ENCODE measurements around the gene GRM1.

GRM1 gene

DNA sequence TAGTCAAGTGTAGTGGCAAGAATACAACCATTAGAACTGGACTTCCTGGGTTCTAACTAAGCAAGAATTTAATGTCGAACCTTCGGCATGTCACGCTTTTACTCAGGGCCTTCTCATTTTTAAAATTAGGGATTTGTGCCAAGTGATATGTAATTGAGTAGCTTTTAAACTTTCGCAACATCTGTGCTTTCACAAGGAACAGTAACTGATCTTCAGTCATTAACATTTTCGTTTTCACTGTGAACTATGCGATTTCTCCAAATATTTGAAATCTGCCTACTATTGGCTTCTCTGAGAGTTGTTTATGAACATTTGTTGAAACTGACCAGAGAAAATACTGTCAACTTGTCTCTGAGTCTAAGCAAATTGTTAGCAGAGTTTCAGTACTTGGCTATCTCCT lies 27.6 kb downstream of the GRM1 start:
- no peaks in the 10 kb centered on the region for H3K36me3 Mint-ChIP-seq (ENCODE audit: insufficient read depth)
- peaks cover 0 to 10% of the 10 kb centered on the region in 2 donors for H3K27me3 Mint-ChIP-seq
- H3K4me1 Mint-ChIP-seq (ENCODE audit: low read depth in 2 of 2), result no peaks in the 10 kb centered on the region
- no peak overlapping the region for H3K27ac Mint-ChIP-seq
- DNase-seq, result no peak
- no peak overlapping the region for H3K4me3 Mint-ChIP-seq
- H3K9me3 Mint-ChIP-seq, result peaks cover 0 to 2% of the 10 kb centered on the region in 2 donors
- no peak for ATAC-seq (replicated peaks)

GRCh38 chr6:146065690-146066089 lies 36.8 kb downstream of the GRM1 start:
- Mint-ChIP-seq H3K9me3 (peaks cover 0 to 6% of the 10 kb centered on the region in 2 donors), H3K27ac (no peak overlapping the region), H3K27me3 (peaks cover 0 to 15% of the 10 kb centered on the region in 2 donors), H3K4me3 (no peak overlapping the region), H3K4me1 (ENCODE audit: low read depth in 2 of 2) (no peaks in the 10 kb centered on the region), H3K36me3 (ENCODE audit: insufficient read depth) (no peaks in the 10 kb centered on the region)
- no peak for DNase-seq
- no peak for ATAC-seq (replicated peaks)

- no peaks in the 10 kb centered on the region for H3K4me1 Mint-ChIP-seq (ENCODE audit: low read depth in 2 of 2)
- H3K36me3 Mint-ChIP-seq (ENCODE audit: insufficient read depth), result no peaks in the 10 kb centered on the region
- ATAC-seq (replicated peaks) (no peak), DNase-seq (no peak)
- H3K4me3 Mint-ChIP-seq, result no peak overlapping the region
- peaks cover 7 to 15% of the 10 kb centered on the region in 2 donors for H3K27me3 Mint-ChIP-seq
- peaks cover 0 to 6% of the 10 kb centered on the region in 2 donors for H3K9me3 Mint-ChIP-seq
- no peak overlapping the region for H3K27ac Mint-ChIP-seq
Measured at GRCh38 chr6:146066506-146066905, 37.6 kb downstream of the GRM1 start.

GRCh38 chr6:146071781-146072180 lies 42.9 kb downstream of the GRM1 start:
- Mint-ChIP-seq H3K4me1 (ENCODE audit: low read depth in 2 of 2) (no peaks in the 10 kb centered on the region), H3K4me3 (no peak overlapping the region), H3K9me3 (no peaks in the 10 kb centered on the region), H3K27ac (no peak overlapping the region), H3K27me3 (peaks cover 0 to 14% of the 10 kb centered on the region in 2 donors), H3K36me3 (ENCODE audit: insufficient read depth) (no peaks in the 10 kb centered on the region)
- no peak for ATAC-seq (replicated peaks)
- no peak for DNase-seq

DNA sequence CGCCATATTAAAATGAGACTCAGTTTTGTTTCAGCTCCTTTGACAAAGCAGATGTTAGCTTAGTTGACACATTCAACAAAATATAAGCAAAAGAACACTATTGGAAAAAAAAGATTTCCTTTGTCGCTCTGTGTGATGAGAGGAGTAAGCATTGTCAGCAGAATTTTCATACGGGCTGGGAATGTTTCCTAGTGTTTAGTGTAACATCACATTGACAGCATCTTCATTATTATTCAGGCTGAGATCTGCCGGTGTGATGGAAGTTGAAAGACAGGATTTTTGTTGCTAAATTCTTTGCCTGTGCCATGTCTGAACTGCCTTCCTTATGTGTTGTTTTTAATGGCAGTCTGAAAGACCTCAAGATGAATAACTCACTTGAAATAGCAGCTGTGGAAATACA lies 49.1 kb downstream of the GRM1 start:
- Mint-ChIP-seq H3K36me3 (ENCODE audit: insufficient read depth) (no peaks in the 10 kb centered on the region), H3K4me1 (ENCODE audit: low read depth in 2 of 2) (no peaks in the 10 kb centered on the region), H3K4me3 (no peak overlapping the region)

GRCh38 chr6:146087386-146087785 lies 58.5 kb downstream of the GRM1 start:
- no peaks in the 10 kb centered on the region for H3K9me3 Mint-ChIP-seq

More for the DNA sequence above, 49.1 kb downstream of the GRM1 start:
- ATAC-seq (replicated peaks) (no peak), DNase-seq (no peak)
- Mint-ChIP-seq H3K27ac (no peak overlapping the region), H3K27me3 (peaks cover 0 to 7% of the 10 kb centered on the region in 2 donors), H3K9me3 (no peaks in the 10 kb centered on the region)

GRCh38 chr6:146090474-146090873 lies 61.6 kb downstream of the GRM1 start:
- no peak overlapping the region for H3K27ac Mint-ChIP-seq
- ATAC-seq (replicated peaks) (no peak), DNase-seq (no peak)
- peaks cover 0 to 6% of the 10 kb centered on the region in 2 donors for H3K27me3 Mint-ChIP-seq
- no peaks in the 10 kb centered on the region for H3K36me3 Mint-ChIP-seq (ENCODE audit: insufficient read depth)
- H3K4me3 Mint-ChIP-seq, result no peak overlapping the region
- no peaks in the 10 kb centered on the region for H3K4me1 Mint-ChIP-seq (ENCODE audit: low read depth in 2 of 2)
- H3K9me3 Mint-ChIP-seq, result no peaks in the 10 kb centered on the region

More at GRCh38 chr6:146087386-146087785, 58.5 kb downstream of the GRM1 start:
- no peaks in the 10 kb centered on the region for H3K36me3 Mint-ChIP-seq (ENCODE audit: insufficient read depth)
- H3K27me3 Mint-ChIP-seq, result peaks cover 6% of the 10 kb centered on the region in 2 donors
- H3K4me3 Mint-ChIP-seq, result no peak overlapping the region
- no peak for ATAC-seq (replicated peaks)
- no peak overlapping the region for H3K27ac Mint-ChIP-seq
- no peaks in the 10 kb centered on the region for H3K4me1 Mint-ChIP-seq (ENCODE audit: low read depth in 2 of 2)
- no peak for DNase-seq

DNA sequence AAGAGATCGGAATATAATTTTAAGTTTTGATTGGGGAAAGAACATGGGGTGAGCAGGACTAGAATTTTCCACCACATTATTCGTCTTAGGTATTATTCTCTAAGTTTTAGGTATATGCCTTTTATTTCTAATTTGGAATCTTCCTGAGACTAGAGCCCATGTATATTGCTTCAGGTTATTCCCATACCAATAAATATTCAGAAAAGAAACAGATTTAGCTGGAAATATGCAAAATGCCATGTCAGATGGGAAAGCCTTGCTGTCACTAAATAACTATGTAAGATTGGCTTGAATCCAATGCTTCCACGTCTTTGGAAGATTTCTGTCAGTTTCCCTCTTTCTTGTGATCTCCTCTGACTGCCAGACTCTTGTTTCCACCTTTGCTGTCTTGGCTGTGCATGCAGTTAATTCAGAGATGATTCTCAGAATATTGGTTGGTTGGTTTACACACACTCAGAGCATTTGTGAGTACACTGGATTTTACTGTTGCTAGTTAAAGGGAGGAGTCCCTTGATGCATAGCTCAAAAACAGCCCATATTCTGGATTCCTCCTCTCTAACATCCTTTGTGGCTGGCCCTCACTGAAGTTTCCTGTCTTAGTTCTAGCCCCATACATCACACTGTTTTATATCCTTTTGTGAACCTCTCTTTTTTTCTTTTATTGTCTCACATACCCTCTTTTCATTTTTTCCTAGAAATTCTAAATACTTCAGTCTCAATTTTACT lies 64.3 kb downstream of the GRM1 start:
- no peaks in the 10 kb centered on the region for H3K9me3 Mint-ChIP-seq
- H3K36me3 Mint-ChIP-seq (ENCODE audit: insufficient read depth), result no peaks in the 10 kb centered on the region
- peaks cover 0 to 6% of the 10 kb centered on the region in 2 donors for H3K27me3 Mint-ChIP-seq
- H3K27ac Mint-ChIP-seq, result no peak overlapping the region
- H3K4me3 Mint-ChIP-seq, result no peak overlapping the region
- no peaks in the 10 kb centered on the region for H3K4me1 Mint-ChIP-seq (ENCODE audit: low read depth in 2 of 2)
- no peak for DNase-seq
- no peak for ATAC-seq (replicated peaks)

DNA sequence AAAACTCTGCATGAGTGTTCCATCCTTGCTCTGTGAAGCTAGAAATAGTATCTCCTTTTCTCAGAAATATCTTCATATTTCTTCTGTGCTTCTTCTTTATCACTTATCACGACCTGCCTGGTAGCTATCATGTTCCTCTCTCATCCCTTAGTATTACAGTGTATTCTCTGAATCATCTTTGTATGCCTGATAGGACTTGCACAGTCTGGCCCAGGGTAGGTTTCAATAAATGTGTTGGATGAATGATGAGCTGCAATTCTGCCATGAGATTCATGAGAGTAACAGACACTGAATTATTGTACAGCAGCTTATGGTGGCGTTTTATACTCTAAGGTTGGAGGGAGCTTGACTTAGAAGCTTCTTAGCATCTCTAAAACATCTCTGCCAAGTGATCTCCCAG lies 66.6 kb downstream of the GRM1 start:
- no peaks in the 10 kb centered on the region for H3K9me3 Mint-ChIP-seq
- no peak overlapping the region for H3K27ac Mint-ChIP-seq
- H3K36me3 Mint-ChIP-seq (ENCODE audit: insufficient read depth), result no peaks in the 10 kb centered on the region
- ATAC-seq (replicated peaks), result no peak
- DNase-seq, result no peak
- no peaks in the 10 kb centered on the region for H3K4me1 Mint-ChIP-seq (ENCODE audit: low read depth in 2 of 2)
- no peak overlapping the region for H3K4me3 Mint-ChIP-seq
- H3K27me3 Mint-ChIP-seq, result peaks cover 0 to 6% of the 10 kb centered on the region in 2 donors

- Mint-ChIP-seq H3K36me3 (ENCODE audit: insufficient read depth) (no peaks in the 10 kb centered on the region), H3K9me3 (no peaks in the 10 kb centered on the region), H3K4me1 (ENCODE audit: low read depth in 2 of 2) (no peaks in the 10 kb centered on the region), H3K27ac (no peak overlapping the region), H3K27me3 (no peaks in the 10 kb centered on the region), H3K4me3 (no peak overlapping the region)
- no peak for ATAC-seq (replicated peaks)
- DNase-seq, result no peak
Measured at GRCh38 chr6:146097586-146097985, 68.7 kb downstream of the GRM1 start.

DNA sequence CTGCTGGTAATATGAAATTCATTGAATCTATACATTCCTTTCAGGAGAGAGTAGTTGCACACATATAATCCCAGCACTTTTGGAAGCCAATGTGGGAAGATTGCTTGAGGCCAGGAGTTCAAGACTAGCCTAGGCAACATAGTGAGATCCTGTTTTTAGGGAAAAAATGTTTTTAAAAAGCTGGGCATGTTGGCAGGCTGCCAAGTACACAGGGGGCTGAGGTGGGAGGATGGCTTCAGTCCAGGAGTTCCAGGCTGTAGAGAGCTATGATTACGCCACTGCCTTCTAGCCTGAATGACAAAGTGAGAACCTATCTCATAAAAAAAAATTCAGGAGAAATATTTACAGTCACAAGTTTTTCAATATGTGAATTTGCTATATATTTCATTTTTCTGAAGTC lies 71.9 kb downstream of the GRM1 start:
- no peaks in the 10 kb centered on the region for H3K36me3 Mint-ChIP-seq (ENCODE audit: insufficient read depth)
- no peak overlapping the region for H3K27ac Mint-ChIP-seq
- no peak overlapping the region for H3K4me3 Mint-ChIP-seq
- no peaks in the 10 kb centered on the region for H3K27me3 Mint-ChIP-seq
- no peak for ATAC-seq (replicated peaks)
- H3K9me3 Mint-ChIP-seq, result no peaks in the 10 kb centered on the region
- H3K4me1 Mint-ChIP-seq (ENCODE audit: low read depth in 2 of 2), result no peaks in the 10 kb centered on the region
- no peak for DNase-seq

GRCh38 chr6:146103416-146104072 lies 74.7 kb downstream of the GRM1 start:
- DNase-seq (no peak), ATAC-seq (replicated peaks) (no peak)
- no peaks in the 10 kb centered on the region for H3K9me3 Mint-ChIP-seq
- H3K27me3 Mint-ChIP-seq, result no peaks in the 10 kb centered on the region
- no peak overlapping the region for H3K27ac Mint-ChIP-seq
- H3K4me1 Mint-ChIP-seq (ENCODE audit: low read depth in 2 of 2), result no peaks in the 10 kb centered on the region
- H3K4me3 Mint-ChIP-seq, result no peak overlapping the region
- no peaks in the 10 kb centered on the region for H3K36me3 Mint-ChIP-seq (ENCODE audit: insufficient read depth)

DNA sequence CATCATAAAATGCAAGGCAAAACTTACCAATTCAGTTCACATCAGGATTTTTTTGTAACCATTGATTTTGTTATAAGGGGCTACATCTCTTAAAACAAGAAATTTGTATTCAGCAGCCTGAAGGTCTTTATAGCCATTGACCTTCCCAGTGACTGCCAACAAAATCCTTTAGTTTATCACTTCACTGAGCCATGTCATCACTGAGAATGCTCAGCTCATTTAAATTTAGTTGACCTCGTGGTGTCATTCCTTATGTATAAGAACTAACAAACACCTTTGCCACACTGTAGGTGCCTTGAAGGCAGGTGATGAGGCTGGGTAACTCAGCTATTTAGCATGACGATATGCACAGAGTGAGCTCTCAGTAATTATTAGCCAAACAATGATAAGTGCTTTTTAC lies 77.7 kb downstream of the GRM1 start:
- Mint-ChIP-seq H3K9me3 (peaks cover 6 to 11% of the 10 kb centered on the region in 2 donors), H3K27ac (no peak overlapping the region), H3K36me3 (ENCODE audit: insufficient read depth) (no peaks in the 10 kb centered on the region), H3K4me3 (no peak overlapping the region), H3K27me3 (peaks cover 6 to 9% of the 10 kb centered on the region in 2 donors), H3K4me1 (ENCODE audit: low read depth in 2 of 2) (no peaks in the 10 kb centered on the region)
- no peak for DNase-seq
- no peak for ATAC-seq (replicated peaks)

- Mint-ChIP-seq H3K27ac (no peak overlapping the region), H3K4me3 (no peak overlapping the region), H3K27me3 (peaks cover 6 to 9% of the 10 kb centered on the region in 2 donors), H3K4me1 (ENCODE audit: low read depth in 2 of 2) (no peaks in the 10 kb centered on the region), H3K9me3 (peaks cover 6 to 11% of the 10 kb centered on the region in 2 donors), H3K36me3 (ENCODE audit: insufficient read depth) (no peaks in the 10 kb centered on the region)
- DNase-seq (no peak), ATAC-seq (replicated peaks) (no peak)
Measured at GRCh38 chr6:146110990-146111389, 82.1 kb downstream of the GRM1 start.
